ENCODE data around the gene MRPS27.
"Not testable (repeated sequence)": the region's sequence is repeated elsewhere in the genome, so short reads cannot be mapped to it uniquely, and the experiment has no call there.

DNA sequence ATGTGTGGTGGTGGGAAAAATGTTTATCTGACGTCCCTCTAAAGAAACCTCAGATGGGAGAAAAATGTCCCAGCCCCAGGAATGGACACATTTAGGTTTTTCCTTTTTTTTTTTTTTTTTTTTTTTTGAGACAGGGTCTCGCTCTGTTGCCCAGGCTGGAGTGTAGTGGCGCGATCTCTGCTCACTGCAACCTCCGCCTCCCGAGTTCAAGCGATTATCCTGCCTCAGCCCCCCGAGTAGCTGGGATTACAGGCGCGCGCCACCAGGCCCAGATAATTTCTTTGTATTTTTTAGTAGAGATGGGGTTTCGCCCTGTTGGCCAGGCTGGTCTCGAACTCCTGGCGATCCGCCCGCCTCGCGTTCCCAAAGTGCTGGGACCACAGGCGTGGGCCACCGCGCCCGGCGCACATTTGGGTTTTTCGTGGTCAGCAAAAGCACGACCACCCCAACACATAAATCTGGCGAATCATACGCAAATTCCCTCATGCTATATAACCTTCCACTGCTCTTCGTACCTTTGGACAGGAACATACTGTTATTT, 535 bp downstream of the MRPS27 start:
- not testable (repeated sequence) for TF ChIP-seq POLR2A, POLR2AphosphoS5, TAF1, SPI1 (IDR thresholded peaks at IDR 0.05; ENCODE audit: low read depth, low read length)

All from GM12891 (cell line).